Activated T-cell treated with anti-CD3 and anti-CD28 coated beads for 4 hours (primary cell): Measurements from ENCODE around the gene SPANXN1.
"Not testable (repeated sequence)": the region's sequence is repeated elsewhere in the genome, so short reads cannot be mapped to it uniquely, and the experiment has no call there.

Experiments
- DNase-seq: peaks from one replicate; pipeline ENCODE4 v3.0.0-alpha.2; 2020

Gene SPANXN1

GRCh38 chrX:145247203-145247602 is at the start of gene SPANXN1:
Gene SPANXN1, plus strand, starts transcription at chrX:145247503. Its CDS starts 84 bp downstream, at chrX:145247587.
- not testable (repeated sequence) for DNase-seq

GRCh38 chrX:145199078-145199477 is 48.2 kb upstream of the SPANXN1 start:
- DNase-seq, result no peak

GRCh38 chrX:145213504-145213903 is 33.8 kb upstream of the SPANXN1 start:
- no peak for DNase-seq

- DNase-seq, result no peak
These were observed 44.9 kb downstream of the SPANXN1 start for GRCh38 chrX:145292218-145292617.
